K562 (cell line): ENCODE measurements around the gene RIPOR2. TPM values are rescaled to one million over a fixed set of nuclear protein-coding genes. Genes with fewer than 3 reads are reported as not detected.

Source experiments
- ATAC-seq: fragments of 200-7000 bp; cut with Tn5 transposase; 3 replicates; pipeline ENCODE4 v1.9.1; 2020; ENCODE audit warnings: moderate library complexity
- BruUV-seq: library from RNA; stranded (reverse); fragments of 400-500 nt; replicated peaks from 2 replicates; lab custom pipeline; 2021; lab: Mats Ljungman, UMichigan
- CTCF ChIA-PET: fragments of 300-600 bp; formaldehyde crosslinking; extraction: SDS; loops from one replicate; lab custom pipeline; 2021; ENCODE audit warnings: low intra/inter-chr PET ratio; lab: Yijun Ruan, JAX
- POLR2A ChIA-PET: fragments of 300-600, 350-650 bp; sonication (Branson Sonifier 250); formaldehyde crosslinking; extraction: SDS; loops from one replicate; lab custom pipeline; 2021; ENCODE audit warnings: antibody characterized with exemption, inconsistent platforms; lab: Yijun Ruan, JAX
- DNase-seq, 4 experiments: peaks; one replicate each; pipeline versions ENCODE4 v3.0.0 to v3.0.0-alpha.2; 2011 to 2018; ENCODE audit warnings: low spot score in 3 of 4, mixed read lengths in 3 of 4; ENCODE audit errors: extremely low read depth in 1 of 4
- FAIRE-seq: peaks from 2 replicates; lab custom pipeline; 2011; peaks lifted over from hg19 to GRCh38; lab: Jason Lieb, UNC
- H2AFZ ChIP-seq: 2 replicates; pipeline ENCODE4 v1.6.0; 2011; ENCODE audit warnings: low read depth, low read length, control low read depth, inconsistent platforms
- H3K27ac ChIP-seq: fragments of 200-600 bp; 3 replicates; pipeline ENCODE4 v1.8.0; 2011; ENCODE audit warnings: low read depth, mild to moderate bottlenecking, control low read depth, inconsistent platforms, low read length, moderate library complexity, mixed read lengths; ENCODE audit errors: extremely low read depth
- H3K27me3 ChIP-seq, 2 experiments: fragments of 300-600 bp in 1 of 2; 2 replicates in 1 of 2; 3 replicates in 1 of 2; pipeline versions ENCODE4 v1.6.0 to v1.8.0; 2011; ENCODE audit warnings: inconsistent platforms in 2 of 2, low read length in 2 of 2, mild to moderate bottlenecking in 1 of 2, mixed read lengths in 1 of 2, moderate library complexity in 1 of 2; ENCODE audit not compliant: control insufficient read depth in 2 of 2, insufficient read depth in 2 of 2
- H3K36me3 ChIP-seq: fragments of 300-600 bp; 3 replicates; pipeline ENCODE4 v1.8.0; 2011; ENCODE audit warnings: mild to moderate bottlenecking, low read length, inconsistent platforms; ENCODE audit not compliant: control insufficient read depth, insufficient read depth
- H3K4me1 ChIP-seq, 2 experiments: fragments of 200-600 bp in 1 of 2; replicated peaks in 1 of 2; 2 replicates in 1 of 2; 3 replicates in 1 of 2; pipeline versions ENCODE4 v1.5.1 to v1.8.0; 2011; ENCODE audit warnings: inconsistent platforms in 2 of 2, low read length in 2 of 2, mild to moderate bottlenecking in 1 of 2, mixed read lengths in 1 of 2, moderate library complexity in 1 of 2; ENCODE audit not compliant: control insufficient read depth in 2 of 2, insufficient read depth in 2 of 2
- H3K4me2 ChIP-seq: 2 replicates; pipeline ENCODE4 v1.6.1; 2011; ENCODE audit warnings: low read length, control low read depth, inconsistent platforms, mixed read lengths; ENCODE audit not compliant: insufficient read depth
- H3K4me3 ChIP-seq: fragments of 200-600 bp; sonication (generic), shearing (Covaris generic); 2 replicates; pipeline ENCODE4 v1.5.1; 2016; ENCODE audit warnings: control low read depth, inconsistent platforms
- H3K79me2 ChIP-seq: fragments of 200-600 bp; 3 replicates; pipeline ENCODE4 v1.8.0; 2011; ENCODE audit warnings: low read length, inconsistent platforms; ENCODE audit not compliant: control insufficient read depth, insufficient read depth
- H3K9ac ChIP-seq, 2 experiments: 2 replicates each; pipeline versions ENCODE4 v1.6.0 to v1.6.1; 2011; ENCODE audit warnings: low read depth in 2 of 2, low read length in 2 of 2, control low read depth in 1 of 2, inconsistent platforms in 1 of 2, mild to moderate bottlenecking in 1 of 2, mixed read lengths in 1 of 2; ENCODE audit not compliant: insufficient read depth in 1 of 2
- H3K9me1 ChIP-seq: one replicate; pipeline ENCODE4 v1.6.0; 2011; ENCODE audit warnings: inconsistent platforms, mild to moderate bottlenecking, low read length, moderate library complexity; ENCODE audit not compliant: control insufficient read depth, insufficient read depth
- H3K9me3 ChIP-seq: replicated peaks from 2 replicates; pipeline ENCODE4 v1.5.1; 2011; ENCODE audit warnings: low read depth, low read length, inconsistent platforms; ENCODE audit not compliant: control insufficient read depth, insufficient read depth
- H4K20me1 ChIP-seq: replicated peaks from 2 replicates; pipeline ENCODE4 v1.6.1; 2011; ENCODE audit warnings: low read length, inconsistent platforms, mixed read lengths; ENCODE audit not compliant: control insufficient read depth, insufficient read depth
- SP2 ChIP-seq: IDR thresholded peaks from 2 replicates; pipeline ENCODE4 v1.6.1; 2011; ENCODE audit warnings: mild to moderate bottlenecking, low read depth, low read length, moderate library complexity; ENCODE audit not compliant: poor library complexity, severe bottlenecking; ENCODE audit errors: extremely low read depth
- VEZF1 ChIP-seq: fragments of 200-800 bp; sonication (Bioruptor generic); IDR thresholded peaks from 2 replicates; pipeline ENCODE4 v1.6.1; 2017; ENCODE audit warnings: missing genetic modification characterization, missing compliant biosample characterization
- ZNF449 ChIP-seq: fragments of 250-450 bp; sonication (Bioruptor Pico); IDR thresholded peaks from 2 replicates; pipeline ENCODE4 v1.8.0; 2022; ENCODE audit warnings: moderate library complexity, mild to moderate bottlenecking, inconsistent platforms
- WGBS: fragments of 100-300 bp; shearing (Covaris generic); methylation state at CpG from one replicate; pipeline ENCODE4 v1.1.6; 2016; ENCODE audit warnings: low coverage, mixed read lengths; ENCODE audit not compliant: insufficient coverage; ENCODE audit errors: missing lambda C conversion rate; 5-methylcytosine and 5-hydroxymethylcytosine counted together
- in situ Hi-C: fragments of 300-500 bp; cut with MboI; formaldehyde crosslinking; loops from 4 replicates; pipeline ENCODE4 v1.15.0; 2018; ENCODE audit warnings: inconsistent platforms, mixed read lengths
- intact Hi-C: fragments of 100-400 bp; cut with micrococcal nuclease; formaldehyde crosslinking; loops from 2 replicates; pipeline ENCODE4 v1.14.2; 2022
- polyA plus RNA-seq, 8 experiments: library from polyadenylated mRNA; depleted of rRNA in 4 of 8; stranded (reverse) in 5 of 8; unstranded in 3 of 8; fragments of >200 nt; fragmentation: Nextera tagmentation in 2 of 8; fragmentation: Illumina TruSeq in 1 of 8; extraction: Ambion mirVana in 2 of 8; extraction: Trizol in 1 of 8; gene quantifications; 2 replicates each; pipeline versions ENCODE4 v1.2.1 to v1.2.3, GENCODE V29; 2011 to 2014; ENCODE audit warnings: inconsistent platforms in 1 of 8, missing spikeins in 1 of 8
- total RNA-seq, 7 experiments: library from RNA; depleted of rRNA in 6 of 7; stranded (reverse); fragments of >200 nt in 6 of 7; fragmentation: Illumina TruSeq in 2 of 7; extraction: Trizol in 2 of 7; gene quantifications; 2 replicates each; pipeline versions ENCODE4 v1.2.1 to v1.2.3, GENCODE V29; 2011 to 2021; ENCODE audit warnings: low replicate concordance in 1 of 7

Gene RIPOR2
- total and polyA plus RNA-seq, 9 of the 15 experiments (the other 6 are each of a cell fraction or from before 2014, with no cell fraction given): 0.04 to 1.0 (median 0.47) TPM; not detected in 2

GRCh38 chr6:24838081-24838480 is 97.7 kb downstream of the RIPOR2 start:
- Histone ChIP-seq H3K79me2 (no peaks in the 10 kb centered on the region), H3K27me3 (peaks cover 13 to 24% of the 10 kb centered on the region in 2 experiments), H3K4me2 (no peak overlapping the region), H3K27ac (no peak overlapping the region), H3K36me3 (no peaks in the 10 kb centered on the region)
- FAIRE-seq (no peak), DNase-seq (no peak)
- TF ChIP-seq ZNF449 (CRISPR knock-in tag): no peak
- no peak for TF ChIP-seq SP2
- TF ChIP-seq VEZF1: no peak
- TF ChIP-seq, all 486 proteins: peak for 0
- Histone ChIP-seq H3K9me1 (no peaks in the 10 kb centered on the region), H3K4me3 (no peak overlapping the region), H2AFZ (no peak overlapping the region), H3K9ac (no peak overlapping the region), H4K20me1 (no peaks in the 10 kb centered on the region), H3K4me1 (no peaks in the 10 kb centered on the region), H3K9me3 (no peaks in the 10 kb centered on the region)
- CTCF ChIA-PET: no interaction called here
- in situ Hi-C loops (no loop called here), intact Hi-C loops (no loop called here)
- BruUV-seq: no TSS peak
- POLR2A ChIA-PET: interaction anchor here (1.3 kb wide), 1 partner anchor 13 kb away, joined by 3 read pairs; no protein-coding TSS in a partner anchor
- no peak for ATAC-seq
- 2% methylated on average over 3 of the region's 3 CpGs for WGBS
